Parathyroid adenoma (tissue), 2 donors: ENCODE measurements around the gene EME2.

Experiments used
- H2AFZ ChIP-seq: fragments of 300-600 bp; sonication (generic); one replicate; pipeline ENCODE4 v1.7.0; 2017; ENCODE audit warnings: antibody characterized with exemption, mild to moderate bottlenecking
- H3K27ac ChIP-seq: fragments of 300-600 bp; sonication (generic); one replicate; pipeline ENCODE4 v1.7.0; 2017
- H3K27me3 ChIP-seq: fragments of 300-600 bp; sonication (generic); one replicate; pipeline ENCODE4 v1.7.0; 2017; ENCODE audit warnings: low read length; ENCODE audit not compliant: control insufficient read depth, insufficient read depth
- H3K36me3 ChIP-seq: fragments of 300-600 bp; sonication (generic); one replicate; pipeline ENCODE4 v1.7.0; 2017; ENCODE audit warnings: low read length; ENCODE audit not compliant: control insufficient read depth, insufficient read depth
- H3K4me1 ChIP-seq: fragments of 300-600 bp; sonication (generic); one replicate; pipeline ENCODE4 v1.7.0; 2017; ENCODE audit warnings: control low read depth
- H3K4me2 ChIP-seq: fragments of 300-600 bp; sonication (generic); one replicate; pipeline ENCODE4 v1.7.0; 2017; ENCODE audit warnings: low read length
- H3K4me3 ChIP-seq: fragments of 300-600 bp; sonication (generic); one replicate; pipeline ENCODE4 v1.7.0; 2017; ENCODE audit warnings: low read depth, low read length
- H3K79me2 ChIP-seq: fragments of 300-600 bp; sonication (generic); one replicate; pipeline ENCODE4 v1.7.0; 2017; ENCODE audit warnings: control low read depth
- H3K9ac ChIP-seq: fragments of 300-600 bp; sonication (generic); one replicate; pipeline ENCODE4 v1.7.0; 2017; ENCODE audit warnings: mild to moderate bottlenecking
- H3K9me3 ChIP-seq: fragments of 300-600 bp; sonication (generic); one replicate; pipeline ENCODE4 v1.7.0; 2017; ENCODE audit warnings: low read length; ENCODE audit not compliant: control insufficient read depth
- CTCF ChIP-seq: fragments of 300-600 bp; sonication (generic); IDR thresholded peaks from one replicate; pipeline ENCODE4 v1.7.0; 2017; ENCODE audit warnings: antibody characterized with exemption, mild to moderate bottlenecking
- donor health status: primary hyperparathyroidism.

The EME2 gene

GRCh38 chr16:1776991-1777374 lies 4.4 kb downstream of the EME2 start:
- Histone ChIP-seq H3K27ac (no peak overlapping the region), H3K4me1 (peaks cover 4% of the 10 kb centered on the region), H3K27me3 (no peaks in the 10 kb centered on the region), H3K79me2 (peaks cover 9% of the 10 kb centered on the region), H3K36me3 (no peaks in the 10 kb centered on the region), H3K4me3 (no peak overlapping the region), H3K4me2 (no peak overlapping the region), H2AFZ (no peak overlapping the region), H3K9me3 (no peaks in the 10 kb centered on the region), H3K9ac (no peak overlapping the region)
- no peak for TF ChIP-seq CTCF

DNA sequence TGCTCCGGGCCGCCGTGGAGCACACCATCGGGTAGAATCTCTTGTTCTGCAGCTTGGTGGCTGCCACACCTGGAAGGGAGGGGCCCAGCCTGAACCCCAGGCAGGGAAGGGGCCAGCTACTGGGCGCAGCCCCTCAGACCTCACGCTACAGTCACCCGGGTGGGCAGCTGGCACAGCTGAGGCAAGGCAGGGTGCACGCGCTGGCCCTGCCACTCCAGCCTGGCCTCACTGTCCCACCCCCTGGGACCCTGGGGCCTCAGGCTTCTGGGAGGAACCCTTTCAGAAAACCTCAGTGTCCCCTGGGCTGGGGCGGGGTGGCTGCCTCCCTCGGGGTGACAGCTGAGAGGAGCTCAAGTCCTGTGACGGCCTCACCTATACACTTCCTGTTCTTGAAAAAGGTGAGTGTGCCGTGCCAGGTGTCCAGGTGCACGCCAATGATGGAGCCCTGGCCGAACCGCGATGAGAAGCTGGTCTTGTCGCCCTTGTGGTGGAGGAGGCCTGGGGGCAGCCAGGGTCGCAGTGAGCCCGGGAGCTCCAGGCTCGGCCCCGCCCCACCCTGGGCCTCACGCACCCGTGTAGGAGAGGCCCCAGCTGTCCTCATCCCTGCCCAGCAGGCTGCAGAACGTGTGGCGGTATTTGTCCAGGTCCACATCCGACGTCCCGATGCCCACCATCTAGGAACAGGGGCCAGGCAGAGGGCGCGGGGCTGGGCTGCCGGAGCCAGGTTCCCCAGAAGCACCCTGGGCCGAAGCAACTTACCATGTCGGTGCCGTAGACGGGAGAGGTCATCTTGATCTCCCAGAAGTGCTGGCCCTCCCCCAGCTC lies 5.0 kb downstream of the EME2 start:
- no peak for TF ChIP-seq CTCF
- no peaks in the 10 kb centered on the region for H3K36me3 ChIP-seq
- H3K79me2 ChIP-seq = peaks cover 9% of the 10 kb centered on the region
- H3K27ac ChIP-seq = no peak overlapping the region
- H3K9me3 ChIP-seq = no peaks in the 10 kb centered on the region
- H2AFZ ChIP-seq = no peak overlapping the region
- H3K4me2 ChIP-seq = no peak overlapping the region
- no peak overlapping the region for H3K9ac ChIP-seq
- H3K27me3 ChIP-seq = no peaks in the 10 kb centered on the region
- peaks cover 4% of the 10 kb centered on the region for H3K4me1 ChIP-seq
- no peak overlapping the region for H3K4me3 ChIP-seq

- H3K9ac ChIP-seq = no peak overlapping the region
- H3K4me3 ChIP-seq = no peak overlapping the region
- peaks cover 4% of the 10 kb centered on the region for H3K4me1 ChIP-seq
- peaks cover 9% of the 10 kb centered on the region for H3K79me2 ChIP-seq
- no peak overlapping the region for H2AFZ ChIP-seq
- TF ChIP-seq CTCF = no peak
- H3K36me3 ChIP-seq = no peaks in the 10 kb centered on the region
- H3K27ac ChIP-seq = no peak overlapping the region
- H3K4me2 ChIP-seq = no peak overlapping the region
- no peaks in the 10 kb centered on the region for H3K9me3 ChIP-seq
- H3K27me3 ChIP-seq = no peaks in the 10 kb centered on the region
Observed at GRCh38 chr16:1778200-1779179, 5.9 kb downstream of the EME2 start.

DNA sequence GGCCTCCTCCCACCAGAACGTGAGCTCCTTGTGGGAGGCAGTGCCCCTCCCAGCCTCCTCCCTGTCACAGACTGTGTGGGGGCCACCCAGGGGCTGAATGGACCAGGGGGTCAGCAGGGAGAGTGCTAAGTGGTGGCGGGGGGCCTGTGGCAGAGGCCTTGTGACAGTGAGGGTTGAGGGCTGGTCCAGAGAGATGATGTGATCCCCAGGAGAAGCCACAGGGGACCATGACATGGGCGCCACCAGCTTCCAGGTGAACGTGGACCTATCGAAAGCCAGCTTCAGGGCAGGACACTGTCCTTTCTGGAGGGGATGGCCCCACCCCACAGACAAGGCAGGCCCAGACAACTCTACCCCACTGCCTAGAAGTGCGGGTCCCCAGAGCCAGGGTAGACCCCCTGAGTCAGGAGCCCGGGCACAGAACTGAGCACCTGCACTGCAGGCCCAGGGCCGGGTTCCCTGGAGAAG lies 6.7 kb downstream of the EME2 start:
- Histone ChIP-seq H3K4me1 (peaks cover 4% of the 10 kb centered on the region), H3K4me3 (no peak overlapping the region), H2AFZ (no peak overlapping the region), H3K79me2 (peaks cover 13% of the 10 kb centered on the region), H3K4me2 (no peak overlapping the region), H3K9ac (no peak overlapping the region), H3K27ac (no peak overlapping the region), H3K9me3 (no peaks in the 10 kb centered on the region), H3K36me3 (no peaks in the 10 kb centered on the region), H3K27me3 (no peaks in the 10 kb centered on the region)
- no peak for TF ChIP-seq CTCF
